Measurements from ENCODE around the gene ST3GAL6. TPM values are rescaled to one million over a fixed set of nuclear protein-coding genes. Genes with fewer than 3 reads are reported as not detected.
A peak's percentile ranks its signal among the peaks of the same experiment; 100 is the strongest.

ST3GAL6 gene
- total RNA-seq, 4 donors from 2014 or later = 7.4 to 15.0 (median 11.3) TPM

DNA sequence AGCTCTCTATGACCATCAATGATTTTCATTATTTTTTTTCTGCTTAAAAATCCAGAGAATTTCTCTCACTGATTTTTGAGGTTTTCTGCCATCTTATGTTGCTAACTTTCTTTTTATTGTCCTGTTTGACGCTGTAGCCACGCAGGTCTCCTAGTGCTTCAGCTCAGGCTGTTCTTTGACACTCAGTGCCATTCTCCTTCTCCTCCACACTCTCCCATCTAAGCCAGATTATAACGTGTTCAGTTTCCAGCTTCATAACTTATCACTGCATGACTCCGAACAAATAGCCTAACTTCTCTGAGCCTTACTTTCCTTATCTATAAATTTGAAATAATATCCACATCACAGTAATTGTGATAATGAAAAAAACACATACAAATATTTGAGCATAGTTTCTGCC, 22.8 kb upstream of the ST3GAL6 start:
- TF ChIP-seq CTCF (IDR thresholded peaks at IDR 0.05 in 4 of 5, conservative IDR thresholded peaks at IDR 0.05 in 1 of 5) (no peak), POLR2A (IDR thresholded peaks at IDR 0.05) (no peak)
- no peak for DNase-seq
- Histone ChIP-seq H3K9me3 (no peaks in the 10 kb centered on the region), H3K27me3 (no peaks in the 10 kb centered on the region), H3K4me1 (peaks cover under 1 to 4% of the 10 kb centered on the region in 2 donors), H3K4me3 (no peak overlapping the region), H3K36me3 (no peaks in the 10 kb centered on the region), H3K27ac (no peak overlapping the region)
- no peak for ATAC-seq
- intact Hi-C loops (cut with DNase I; ENCODE audit: low total_unique reads) = no loop called here
- in situ Hi-C loops (cut with MboI; ENCODE audit: low sequenced_read_pairs in 4 of 4) = no loop called here

GRCh38 chr3:98741121-98741716, 21.9 kb upstream of the ST3GAL6 start:
- Histone ChIP-seq H3K4me3 (no peak overlapping the region), H3K27ac (no peak overlapping the region), H3K27me3 (no peaks in the 10 kb centered on the region), H3K4me1 (peaks cover 4 to 6% of the 10 kb centered on the region in 2 donors), H3K9me3 (no peaks in the 10 kb centered on the region), H3K36me3 (no peaks in the 10 kb centered on the region)
- TF ChIP-seq CTCF (IDR thresholded peaks at IDR 0.05 in 4 of 5, conservative IDR thresholded peaks at IDR 0.05 in 1 of 5) (no peak), POLR2A (IDR thresholded peaks at IDR 0.05) (no peak)
- no peak for DNase-seq
- in situ Hi-C loops (cut with MboI; ENCODE audit: low sequenced_read_pairs in 4 of 4) = no loop called here
- ATAC-seq = peak in 1 of 2 donors; percentile 30
- intact Hi-C loops (cut with DNase I; ENCODE audit: low total_unique reads) = no loop called here

GRCh38 chr3:98743071-98743470, 20.1 kb upstream of the ST3GAL6 start:
- intact Hi-C loops (cut with DNase I; ENCODE audit: low total_unique reads) = no loop called here
- no peak for TF ChIP-seq POLR2A (IDR thresholded peaks at IDR 0.05)
- no peak for TF ChIP-seq CTCF (IDR thresholded peaks at IDR 0.05 in 4 of 5, conservative IDR thresholded peaks at IDR 0.05 in 1 of 5)
- no peak for ATAC-seq
- Histone ChIP-seq H3K4me3 (no peak overlapping the region), H3K4me1 (peaks cover 12 to 14% of the 10 kb centered on the region in 2 donors), H3K9me3 (no peaks in the 10 kb centered on the region), H3K27me3 (no peaks in the 10 kb centered on the region), H3K27ac (no peak overlapping the region), H3K36me3 (no peaks in the 10 kb centered on the region)
- no peak for DNase-seq
- in situ Hi-C loops (cut with MboI; ENCODE audit: low sequenced_read_pairs in 4 of 4) = no loop called here

DNA sequence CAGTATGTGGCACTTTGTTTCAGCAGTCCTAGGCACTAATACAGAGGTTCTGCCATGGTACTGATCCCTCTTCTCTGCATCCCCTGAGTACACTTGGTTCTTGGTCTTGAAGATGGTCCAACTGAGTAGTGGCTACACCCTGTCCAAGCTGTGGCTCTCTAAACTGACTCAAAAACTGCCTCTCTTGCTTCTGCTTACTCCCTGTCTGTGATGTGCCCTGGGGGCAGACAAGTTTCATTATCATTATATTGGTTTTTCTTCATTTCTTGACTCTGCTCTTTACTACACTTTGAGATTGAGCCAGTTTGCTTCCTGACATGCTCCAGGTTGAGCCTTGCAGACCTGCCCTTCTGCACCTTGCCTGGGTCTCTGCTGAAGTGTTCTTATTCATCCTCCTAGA, 18.9 kb upstream of the ST3GAL6 start:
- Histone ChIP-seq H3K9me3 (no peaks in the 10 kb centered on the region), H3K36me3 (no peaks in the 10 kb centered on the region), H3K27me3 (no peaks in the 10 kb centered on the region), H3K4me1 (peaks cover 12 to 14% of the 10 kb centered on the region in 2 donors), H3K27ac (no peak overlapping the region), H3K4me3 (no peak overlapping the region)
- TF ChIP-seq CTCF (IDR thresholded peaks at IDR 0.05 in 4 of 5, conservative IDR thresholded peaks at IDR 0.05 in 1 of 5) (no peak), POLR2A (IDR thresholded peaks at IDR 0.05) (no peak)
- intact Hi-C loops (cut with DNase I; ENCODE audit: low total_unique reads) (no loop called here), in situ Hi-C loops (cut with MboI; ENCODE audit: low sequenced_read_pairs in 4 of 4) (no loop called here)
- ATAC-seq (no peak), DNase-seq (no peak)

DNA sequence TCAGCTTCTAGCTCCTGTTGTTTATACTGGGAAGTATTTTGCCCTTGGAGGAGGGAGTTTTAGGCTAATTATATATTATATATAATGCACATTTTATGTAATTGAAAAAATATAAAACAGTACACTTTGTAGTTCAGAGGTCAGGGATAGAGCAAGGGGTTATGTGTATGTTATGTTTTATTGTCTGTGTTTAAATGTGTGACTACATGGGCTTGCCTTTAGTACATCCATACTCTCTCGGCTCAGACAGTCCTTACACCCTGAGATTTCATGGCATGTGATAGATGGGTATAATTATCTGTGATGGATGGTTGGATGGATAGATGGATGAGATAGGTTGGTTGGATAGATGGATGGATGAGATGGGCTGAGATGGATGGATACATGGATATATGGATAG, 17.4 kb upstream of the ST3GAL6 start:
- Histone ChIP-seq H3K27me3 (no peaks in the 10 kb centered on the region), H3K27ac (no peak overlapping the region), H3K36me3 (no peaks in the 10 kb centered on the region), H3K9me3 (no peaks in the 10 kb centered on the region), H3K4me3 (no peak overlapping the region), H3K4me1 (peaks cover 12 to 14% of the 10 kb centered on the region in 2 donors)
- in situ Hi-C loops (cut with MboI; ENCODE audit: low sequenced_read_pairs in 4 of 4) (no loop called here), intact Hi-C loops (cut with DNase I; ENCODE audit: low total_unique reads) (no loop called here)
- TF ChIP-seq POLR2A (IDR thresholded peaks at IDR 0.05) = no peak
- no peak for TF ChIP-seq CTCF (IDR thresholded peaks at IDR 0.05 in 4 of 5, conservative IDR thresholded peaks at IDR 0.05 in 1 of 5)
- DNase-seq (no peak), ATAC-seq (no peak)

Data from gastrocnemius medialis (tissue), 4 donors.